ENCODE data around the gene PLAC1. TPM values are rescaled to one million over a fixed set of nuclear protein-coding genes. Genes with fewer than 3 reads are reported as not detected.

Gene PLAC1
- total RNA-seq, 2 experiments from 2014 or later = not detected

GRCh38 chrX:134554291-134554690 is 104.0 kb downstream of the PLAC1 start:
- Mint-ChIP-seq H3K4me1 (peaks cover 10% of the 10 kb centered on the region), H3K27ac (no peak overlapping the region), H3K4me3 (no peak overlapping the region), H3K27me3 (peaks cover 49% of the 10 kb centered on the region), H3K9me3 (no peaks in the 10 kb centered on the region), H3K36me3 (no peaks in the 10 kb centered on the region)
- no peak for DNase-seq

DNA sequence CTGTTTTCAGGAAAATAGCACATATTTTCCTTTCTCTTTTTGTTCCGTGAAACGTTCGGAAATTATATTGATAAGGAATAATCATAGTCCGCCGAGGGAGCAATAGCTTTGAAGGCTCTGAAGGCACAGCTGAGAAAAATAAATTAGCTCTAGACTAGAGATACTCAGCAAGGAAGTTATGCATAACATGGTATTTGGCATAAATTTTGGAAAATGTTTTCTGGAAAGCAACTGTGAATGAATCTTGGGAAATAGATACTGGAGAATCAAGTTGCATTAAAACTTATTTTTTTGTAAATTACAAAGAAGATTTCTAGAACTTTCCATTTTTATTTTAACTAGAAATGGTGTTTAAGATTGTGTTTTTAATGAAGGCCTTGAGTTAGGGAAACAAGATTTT is 105.9 kb downstream of the PLAC1 start:
- Mint-ChIP-seq H3K27me3 (peaks cover 63% of the 10 kb centered on the region), H3K4me3 (no peak overlapping the region), H3K9me3 (no peaks in the 10 kb centered on the region), H3K27ac (no peak overlapping the region), H3K4me1 (peaks cover 21% of the 10 kb centered on the region), H3K36me3 (peaks cover 3% of the 10 kb centered on the region)
- DNase-seq = no peak

- DNase-seq = no peak
- Mint-ChIP-seq H3K9me3 (no peaks in the 10 kb centered on the region), H3K27ac (no peak overlapping the region), H3K36me3 (peaks cover 3% of the 10 kb centered on the region), H3K4me1 (peaks cover 21% of the 10 kb centered on the region), H3K4me3 (peak overlapping the region; percentile 25), H3K27me3 (peaks cover 67% of the 10 kb centered on the region)
Measured at GRCh38 chrX:134551376-134552048, 106.8 kb downstream of the PLAC1 start.

DNA sequence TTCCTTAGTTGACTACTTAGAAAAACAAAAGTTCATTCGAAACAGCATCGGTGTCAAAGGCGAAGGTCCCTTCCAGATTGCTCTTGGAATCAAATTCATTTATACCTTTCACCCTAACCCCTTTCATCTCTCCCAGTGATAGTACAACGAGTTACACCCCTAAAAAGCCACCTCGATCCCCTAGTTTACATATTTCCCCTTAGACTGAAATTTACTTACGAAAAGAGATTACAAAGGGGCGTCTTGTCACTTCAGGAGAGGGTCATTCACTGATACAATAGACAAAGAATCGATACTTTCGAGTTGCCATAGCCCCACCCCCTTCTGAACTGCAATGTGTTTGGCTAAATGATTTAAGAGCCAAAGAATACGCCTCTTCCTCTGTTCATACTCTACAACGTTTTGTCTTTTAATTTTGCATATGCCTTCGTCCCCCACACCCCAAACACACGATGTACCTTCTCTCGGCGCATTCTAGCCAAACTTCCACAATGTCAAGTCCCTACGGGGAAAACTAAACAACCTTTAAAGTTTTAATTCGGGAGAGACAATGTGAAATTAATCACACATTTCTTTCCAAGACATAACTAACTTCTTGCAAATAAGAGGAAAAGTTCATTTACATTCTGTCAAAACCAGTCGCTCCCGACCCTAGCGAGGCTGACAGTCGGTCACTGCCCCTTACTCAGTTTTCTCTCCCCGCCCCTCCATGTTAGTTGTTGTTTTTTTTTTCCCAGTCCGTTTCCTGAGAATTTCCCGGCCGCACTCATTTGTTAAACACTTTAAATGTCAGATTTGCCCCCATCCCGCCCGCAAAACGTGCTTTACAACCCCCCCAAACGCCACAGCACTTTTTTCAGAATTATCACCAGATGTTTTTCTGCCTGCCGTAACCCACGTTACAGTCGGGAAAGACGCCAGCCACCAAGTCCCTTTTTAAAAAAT is 109.7 kb downstream of the PLAC1 start:
- Mint-ChIP-seq H3K4me1 (peaks cover 21% of the 10 kb centered on the region), H3K9me3 (no peaks in the 10 kb centered on the region), H3K4me3 (peak overlapping the region; percentile 86), H3K27me3 (peaks cover 79% of the 10 kb centered on the region), H3K36me3 (peaks cover 3% of the 10 kb centered on the region), H3K27ac (peak overlapping the region; percentile 89)
- no peak for DNase-seq

- peaks cover 77% of the 10 kb centered on the region for H3K27me3 Mint-ChIP-seq
- no peak for DNase-seq
- H3K4me1 Mint-ChIP-seq = peaks cover 27% of the 10 kb centered on the region
- H3K36me3 Mint-ChIP-seq = peaks cover 3% of the 10 kb centered on the region
- no peak overlapping the region for H3K27ac Mint-ChIP-seq
- H3K9me3 Mint-ChIP-seq = no peaks in the 10 kb centered on the region
- no peak overlapping the region for H3K4me3 Mint-ChIP-seq
Measured at GRCh38 chrX:134547047-134547679, 111.1 kb downstream of the PLAC1 start.

GRCh38 chrX:134546187-134546586 is 112.1 kb downstream of the PLAC1 start:
- peaks cover 67% of the 10 kb centered on the region for H3K27me3 Mint-ChIP-seq
- no peak for DNase-seq
- no peaks in the 10 kb centered on the region for H3K9me3 Mint-ChIP-seq
- H3K27ac Mint-ChIP-seq = no peak overlapping the region
- H3K4me1 Mint-ChIP-seq = peaks cover 27% of the 10 kb centered on the region
- peaks cover 3% of the 10 kb centered on the region for H3K36me3 Mint-ChIP-seq
- H3K4me3 Mint-ChIP-seq = no peak overlapping the region

DNA sequence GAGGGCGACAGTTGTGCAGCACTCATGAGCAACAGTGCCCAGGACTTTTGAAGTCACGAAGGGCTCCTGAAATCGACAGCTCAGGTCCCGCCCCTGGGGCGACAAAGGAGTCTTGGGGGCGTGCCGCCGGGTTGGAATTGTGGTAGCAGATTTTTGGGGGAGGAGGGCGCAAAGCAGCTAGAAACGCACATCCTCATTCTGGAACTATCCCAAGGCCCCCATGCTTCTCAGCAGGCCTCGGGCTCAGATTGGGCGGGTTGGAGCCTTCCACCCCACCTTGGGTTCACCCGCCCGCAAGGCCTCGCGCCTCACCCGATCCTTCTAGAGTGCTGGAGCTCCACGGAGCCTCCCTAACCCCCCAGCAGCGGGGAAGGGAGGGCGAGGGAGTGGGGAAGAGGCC is 112.8 kb downstream of the PLAC1 start:
- no peak overlapping the region for H3K27ac Mint-ChIP-seq
- peaks cover 63% of the 10 kb centered on the region for H3K27me3 Mint-ChIP-seq

DNA sequence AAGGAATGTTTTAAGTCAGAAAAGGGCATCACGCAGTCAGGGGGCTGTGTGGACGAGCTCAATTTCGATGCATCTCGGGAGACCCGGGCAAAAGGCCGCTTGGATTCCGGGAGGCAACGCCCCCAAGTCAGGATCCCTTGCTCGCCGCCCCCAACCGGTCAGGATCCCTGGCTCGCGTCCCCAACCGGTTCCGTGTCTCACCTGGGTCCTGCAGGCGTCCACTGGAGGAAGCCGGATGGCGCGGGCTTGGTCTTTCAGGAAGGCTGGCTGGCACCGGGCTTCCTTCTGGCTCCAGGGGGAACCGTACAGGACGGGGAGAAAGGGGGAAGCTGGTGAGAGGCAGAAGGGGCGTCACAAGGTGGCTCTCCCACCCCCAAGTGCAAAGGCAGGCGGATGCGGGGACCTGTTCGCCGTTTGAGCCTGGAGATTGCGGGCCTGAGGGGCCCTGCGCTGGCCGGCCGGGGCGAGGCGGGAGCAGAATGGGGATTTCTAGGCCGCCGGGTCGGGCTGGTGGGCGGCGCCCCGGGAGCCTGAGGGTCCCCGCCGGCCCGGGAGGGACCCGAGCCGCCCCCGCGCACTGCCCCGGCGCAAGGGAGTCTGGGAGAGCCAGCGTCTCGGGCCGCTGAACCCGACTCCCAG is 113.6 kb downstream of the PLAC1 start:
- Mint-ChIP-seq H3K4me1 (peaks cover 17% of the 10 kb centered on the region), H3K36me3 (peaks cover 3% of the 10 kb centered on the region), H3K27me3 (peaks cover 55% of the 10 kb centered on the region), H3K9me3 (no peaks in the 10 kb centered on the region), H3K27ac (no peak overlapping the region), H3K4me3 (no peak overlapping the region)
- no peak for DNase-seq

More for the DNA sequence above, 112.8 kb downstream of the PLAC1 start:
- Mint-ChIP-seq H3K9me3 (no peaks in the 10 kb centered on the region), H3K4me1 (peaks cover 25% of the 10 kb centered on the region), H3K36me3 (peaks cover 3% of the 10 kb centered on the region), H3K4me3 (no peak overlapping the region)
- DNase-seq = no peak

- Mint-ChIP-seq H3K27me3 (peaks cover 52% of the 10 kb centered on the region), H3K4me3 (no peak overlapping the region), H3K4me1 (peaks cover 16% of the 10 kb centered on the region), H3K36me3 (peaks cover 3% of the 10 kb centered on the region), H3K9me3 (no peaks in the 10 kb centered on the region), H3K27ac (no peak overlapping the region)
- no peak for DNase-seq
Measured at GRCh38 chrX:134544135-134544512, 114.1 kb downstream of the PLAC1 start.

- Mint-ChIP-seq H3K9me3 (no peaks in the 10 kb centered on the region), H3K4me3 (no peak overlapping the region), H3K27ac (no peak overlapping the region), H3K4me1 (peaks cover 9% of the 10 kb centered on the region), H3K36me3 (no peaks in the 10 kb centered on the region), H3K27me3 (peaks cover 44% of the 10 kb centered on the region)
- DNase-seq = no peak
Measured at GRCh38 chrX:134543288-134543687, 115.0 kb downstream of the PLAC1 start.

GRCh38 chrX:134542485-134542884 is 115.8 kb downstream of the PLAC1 start:
- H3K27ac Mint-ChIP-seq = no peak overlapping the region
- no peaks in the 10 kb centered on the region for H3K9me3 Mint-ChIP-seq
- no peak for DNase-seq
- no peaks in the 10 kb centered on the region for H3K36me3 Mint-ChIP-seq
- peaks cover 6% of the 10 kb centered on the region for H3K4me1 Mint-ChIP-seq
- no peak overlapping the region for H3K4me3 Mint-ChIP-seq
- peaks cover 37% of the 10 kb centered on the region for H3K27me3 Mint-ChIP-seq

DNA sequence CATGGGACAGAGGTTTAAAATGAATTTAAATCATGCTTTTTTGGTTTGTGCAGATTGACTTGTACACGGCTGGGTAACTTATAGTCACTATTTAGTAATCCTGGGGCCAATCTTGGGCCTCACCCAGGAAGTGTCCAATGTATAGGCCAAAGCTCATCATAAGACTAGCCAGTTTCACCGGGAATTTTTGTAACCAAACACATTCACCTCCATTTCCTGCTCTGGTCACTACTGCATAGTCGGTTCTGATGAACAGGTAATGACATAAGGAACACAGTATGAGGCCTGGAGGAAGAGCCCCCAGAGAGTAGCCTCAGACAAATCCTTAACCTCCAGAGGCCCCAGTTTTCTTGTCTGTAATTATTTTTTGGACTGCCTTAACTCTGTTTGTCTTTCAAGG is 116.4 kb downstream of the PLAC1 start:
- Mint-ChIP-seq H3K4me1 (peaks cover 6% of the 10 kb centered on the region), H3K4me3 (no peak overlapping the region), H3K27me3 (peaks cover 32% of the 10 kb centered on the region), H3K9me3 (no peaks in the 10 kb centered on the region), H3K36me3 (no peaks in the 10 kb centered on the region), H3K27ac (no peak overlapping the region)
- no peak for DNase-seq

GRCh38 chrX:134538316-134538715 is 120.0 kb downstream of the PLAC1 start:
- Mint-ChIP-seq H3K36me3 (no peaks in the 10 kb centered on the region), H3K27ac (no peak overlapping the region), H3K9me3 (no peaks in the 10 kb centered on the region), H3K4me3 (no peak overlapping the region), H3K27me3 (peaks cover 5% of the 10 kb centered on the region), H3K4me1 (peaks cover 6% of the 10 kb centered on the region)
- no peak for DNase-seq

DNA sequence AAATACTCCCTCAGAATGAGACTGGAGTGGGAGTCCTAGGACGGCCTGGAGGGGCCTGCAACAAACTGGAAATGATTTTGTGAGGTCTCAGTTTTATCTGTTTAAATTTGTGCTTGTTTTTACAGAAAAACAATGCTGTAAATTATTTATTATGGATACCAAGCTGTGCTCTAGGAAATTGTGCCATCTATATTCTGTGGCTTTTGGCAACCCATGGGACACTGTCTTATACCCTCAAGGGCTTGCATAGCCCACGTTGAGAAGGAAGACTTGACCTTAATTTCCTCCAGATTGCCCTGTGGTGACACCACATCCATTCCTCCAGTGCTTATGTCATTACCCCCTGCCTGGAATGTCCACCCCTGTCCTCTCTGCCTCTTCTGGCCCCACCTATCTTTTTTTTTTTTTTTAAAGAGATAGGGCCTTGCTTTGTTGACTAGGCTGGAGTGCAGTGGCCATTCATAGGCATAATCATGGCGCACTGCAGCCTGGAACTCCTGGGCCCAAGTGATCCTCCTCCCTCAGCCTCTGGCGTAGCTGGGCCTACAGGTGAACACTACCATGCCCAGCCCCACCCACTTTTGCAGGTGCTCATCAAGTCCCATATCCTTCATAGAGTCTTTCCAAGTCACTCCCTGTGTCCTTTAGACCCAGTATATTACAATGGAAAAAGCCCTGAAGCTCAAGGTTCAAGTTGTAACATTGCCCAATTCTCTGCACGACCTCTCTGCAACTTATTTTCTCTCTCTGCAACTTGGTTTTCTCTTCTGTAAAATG is 120.9 kb downstream of the PLAC1 start:
- no peak overlapping the region for H3K27ac Mint-ChIP-seq
- H3K36me3 Mint-ChIP-seq = no peaks in the 10 kb centered on the region

More for the DNA sequence above, 120.9 kb downstream of the PLAC1 start:
- no peak overlapping the region for H3K4me3 Mint-ChIP-seq
- H3K27me3 Mint-ChIP-seq = no peaks in the 10 kb centered on the region
- no peak for DNase-seq
- H3K4me1 Mint-ChIP-seq = peaks cover 1% of the 10 kb centered on the region
- no peaks in the 10 kb centered on the region for H3K9me3 Mint-ChIP-seq
